GM23338 (cell line): ENCODE results near the gene VSTM2L. TPM values are rescaled to one million over a fixed set of nuclear protein-coding genes. Genes with fewer than 3 reads are reported as not detected.

Source experiments
- ATAC-seq: fragments of 200-7000 bp; cut with Tn5 transposase; 3 replicates; pipeline ENCODE4 v1.9.1; 2020
- DNase-seq: peaks from one replicate; pipeline ENCODE4 v3.0.0-alpha.2; 2015; ENCODE audit warnings: low spot score
- H2AFZ ChIP-seq: fragments of 200-600 bp; sonication (generic); 2 replicates; pipeline ENCODE4 v1.8.0; 2016; ENCODE audit warnings: antibody characterized with exemption, mild to moderate bottlenecking, moderate library complexity
- H3F3A ChIP-seq: fragments of 200-600 bp; sonication (generic); replicated peaks from 2 replicates; pipeline ENCODE4 v1.8.0; 2017; ENCODE audit warnings: antibody characterized with exemption, mixed run types, low read depth
- H3K27ac ChIP-seq: fragments of 200-600 bp; sonication (generic); 2 replicates; pipeline ENCODE4 v1.6.1; 2016; ENCODE audit warnings: low read depth
- H3K27me3 ChIP-seq: fragments of 200-600 bp; sonication (generic); 2 replicates; pipeline ENCODE4 v1.8.0; 2016; ENCODE audit warnings: mild to moderate bottlenecking, mixed run types, moderate library complexity; ENCODE audit not compliant: insufficient read depth
- H3K36me3 ChIP-seq: fragments of 200-600 bp; sonication (generic); 2 replicates; pipeline ENCODE4 v1.8.0; 2016; ENCODE audit warnings: mild to moderate bottlenecking; ENCODE audit not compliant: insufficient read depth
- H3K4me1 ChIP-seq: fragments of 200-600 bp; sonication (generic); 2 replicates; pipeline ENCODE4 v1.8.0; 2016; ENCODE audit warnings: mild to moderate bottlenecking, moderate library complexity; ENCODE audit not compliant: insufficient read depth
- H3K4me2 ChIP-seq: fragments of 200-600 bp; sonication (generic); 2 replicates; pipeline ENCODE4 v1.7.1; 2017; ENCODE audit warnings: mixed run types
- H3K4me3 ChIP-seq: fragments of 200-600 bp; sonication (generic); 2 replicates; pipeline ENCODE4 v1.6.1; 2016; ENCODE audit warnings: mixed run types
- H3K79me2 ChIP-seq: fragments of 200-600 bp; sonication (generic); replicated peaks from 2 replicates; pipeline ENCODE4 v1.8.0; 2017; ENCODE audit warnings: mild to moderate bottlenecking; ENCODE audit not compliant: insufficient read depth
- H3K9me2 ChIP-seq: fragments of 200-600 bp; sonication (generic); 2 replicates; pipeline ENCODE4 v1.8.0; 2017; ENCODE audit not compliant: insufficient read depth
- H4K20me1 ChIP-seq: fragments of 200-600 bp; sonication (generic); replicated peaks from 2 replicates; pipeline ENCODE4 v1.8.0; 2017; ENCODE audit warnings: mild to moderate bottlenecking; ENCODE audit not compliant: insufficient read depth
- H3K27ac Mint-ChIP-seq: 2 replicates; pipeline ENCODE4 v1.8.0; 2020; ENCODE audit warnings: inconsistent platforms, mild to moderate bottlenecking, moderate library complexity, mixed read lengths
- H3K27me3 Mint-ChIP-seq: 3 replicates; pipeline ENCODE4 v1.8.0; 2022; ENCODE audit warnings: low read depth, mild to moderate bottlenecking, moderate library complexity, mixed read lengths, inconsistent platforms; ENCODE audit not compliant: insufficient read depth, poor library complexity
- H3K36me3 Mint-ChIP-seq: 3 replicates; pipeline ENCODE4 v1.8.0; 2021; ENCODE audit warnings: low read depth, mild to moderate bottlenecking, inconsistent platforms, moderate library complexity, mixed read lengths
- H3K4me1 Mint-ChIP-seq: 3 replicates; pipeline ENCODE4 v1.8.0; 2020; ENCODE audit warnings: mild to moderate bottlenecking, inconsistent platforms, mixed read lengths
- H3K4me3 Mint-ChIP-seq: 3 replicates; pipeline ENCODE4 v1.8.0; 2021; ENCODE audit warnings: moderate library complexity, mild to moderate bottlenecking, inconsistent platforms, mixed read lengths
- H3K9me3 Mint-ChIP-seq: 3 replicates; pipeline ENCODE4 v1.8.0; 2020; ENCODE audit warnings: moderate library complexity, mild to moderate bottlenecking, inconsistent platforms, mixed read lengths
- CREB1 ChIP-seq: fragments of 250-450 bp; sonication (Bioruptor Pico); IDR thresholded peaks from 2 replicates; pipeline ENCODE4 v1.5.0; 2020; ENCODE audit warnings: low read depth, mild to moderate bottlenecking, moderate library complexity
- CTCF ChIP-seq, 2 experiments: fragments of 200-600 bp in 1 of 2; sonication (generic) in 1 of 2; conservative IDR thresholded peaks; 2 replicates each; pipeline versions ENCODE4 v1.5.1 to v1.6.1; 2016 to 2017; ENCODE audit warnings: antibody characterized with exemption in 2 of 2, low read depth in 2 of 2, mild to moderate bottlenecking in 2 of 2, moderate library complexity in 1 of 2
- JUNB ChIP-seq: IDR thresholded peaks from one replicate; pipeline ENCODE4 v1.6.1; 2016; ENCODE audit warnings: antibody characterized with exemption; ENCODE audit not compliant: unreplicated experiment
- NANOG ChIP-seq: IDR thresholded peaks from 2 replicates; pipeline ENCODE4 v1.6.1; 2016; ENCODE audit warnings: antibody characterized with exemption, borderline replicate concordance
- STAT1 ChIP-seq: IDR thresholded peaks from one replicate; pipeline ENCODE4 v1.6.1; 2016; ENCODE audit warnings: antibody characterized with exemption; ENCODE audit not compliant: unreplicated experiment
- ZNF114 ChIP-seq: fragments of 250-450 bp; sonication (Bioruptor Pico); IDR thresholded peaks from 2 replicates; pipeline ENCODE4 v1.5.0; 2020; ENCODE audit warnings: mild to moderate bottlenecking, moderate library complexity
- ZNF331 ChIP-seq: fragments of 250-450 bp; sonication (Bioruptor Pico); IDR thresholded peaks from 2 replicates; pipeline ENCODE4 v1.5.0; 2020; ENCODE audit warnings: low read depth, mild to moderate bottlenecking, moderate library complexity
- ZNF462 ChIP-seq: fragments of 250-450 bp; sonication (Bioruptor Pico); IDR thresholded peaks from 2 replicates; pipeline ENCODE4 v1.5.0; 2020; ENCODE audit warnings: mild to moderate bottlenecking, moderate library complexity
- polyA plus RNA-seq: library from polyadenylated mRNA; unstranded; fragments of >200 nt; fragmentation: Nextera tagmentation; extraction: Ambion mirVana; gene quantifications from 2 replicates; pipeline ENCODE4 v1.2.1, GENCODE V29; 2016
- total RNA-seq: library from RNA; depleted of rRNA; stranded (reverse); fragments of >200 nt; shearing (Covaris generic); gene quantifications from 2 replicates; pipeline ENCODE4 v1.2.3, GENCODE V29; 2014

Gene VSTM2L
- total and polyA plus RNA-seq, 2 experiments from 2014 or later = 0.60 to 1.9 TPM

- Mint-ChIP-seq H3K27ac (no peak overlapping the region), H3K4me1 (peaks cover 57% of the 10 kb centered on the region), H3K4me3 (no peak overlapping the region), H3K36me3 (no peaks in the 10 kb centered on the region), H3K9me3 (no peaks in the 10 kb centered on the region; the same call in 2 of the 3 replicates), H3K27me3 (peaks cover 34% of the 10 kb centered on the region)
- no peaks in the 10 kb centered on the region for H3K36me3 ChIP-seq
- H3K4me3 ChIP-seq = no peak overlapping the region
- H3K79me2 ChIP-seq = no peaks in the 10 kb centered on the region
- no peak for TF ChIP-seq CTCF (conservative IDR thresholded peaks at IDR 0.05; ENCODE audit: low read depth in 2 of 2)
- TF ChIP-seq CREB1 = no peak
- TF ChIP-seq ZNF462 (CRISPR knock-in tag) = no peak
- TF ChIP-seq ZNF114 = no peak
- TF ChIP-seq JUNB = no peak
- no peak for TF ChIP-seq ZNF331 (CRISPR knock-in tag)
- TF ChIP-seq STAT1 = no peak
- no peak for TF ChIP-seq NANOG
- no peak overlapping the region for H3K27ac ChIP-seq
- H3K4me2 ChIP-seq = no peak overlapping the region
- H3K27me3 ChIP-seq = peaks cover 13% of the 10 kb centered on the region
- ATAC-seq (no peak), DNase-seq (no peak)
- no peak overlapping the region for H2AFZ ChIP-seq
- peaks cover 16% of the 10 kb centered on the region for H3K4me1 ChIP-seq
- no peaks in the 10 kb centered on the region for H3K9me2 ChIP-seq
- H4K20me1 ChIP-seq = no peaks in the 10 kb centered on the region; the same call in 1 of the 2 replicates
- no peaks in the 10 kb centered on the region for H3F3A ChIP-seq
Measured at GRCh38 chr20:37905671-37906613, 3.0 kb downstream of the VSTM2L start.
